AG09319 (cell line): ENCODE results near the gene NME2.

Source experiments
- DNase-seq: peaks from one replicate; pipeline ENCODE4 v3.0.0-alpha.2; 2010; ENCODE audit warnings: low read depth; ENCODE audit errors: extremely low read depth
- CTCF ChIP-seq: IDR thresholded peaks from 2 replicates; pipeline ENCODE4 v1.5.1; 2011; ENCODE audit warnings: low read depth, mild to moderate bottlenecking, inconsistent platforms, low read length, moderate library complexity

NME2 gene

GRCh38 chr17:51154176-51154575, 12.0 kb upstream of the NME2 start:
- no peak for TF ChIP-seq CTCF
- DNase-seq, result no peak

- TF ChIP-seq CTCF, result no peak
- DNase-seq, result no peak
Observed at GRCh38 chr17:51155416-51155815, 10.8 kb upstream of the NME2 start.

GRCh38 chr17:51159604-51160003, 6.6 kb upstream of the NME2 start:
- DNase-seq, result no peak
- TF ChIP-seq CTCF, result no peak

GRCh38 chr17:51161541-51161940, 4.7 kb upstream of the NME2 start:
- DNase-seq, result no peak
- no peak for TF ChIP-seq CTCF

- no peak for DNase-seq
- no peak for TF ChIP-seq CTCF
Observed at GRCh38 chr17:51164911-51165679, 1.1 kb upstream of the NME2 start.

- DNase-seq, result no peak
- no peak for TF ChIP-seq CTCF
Observed at GRCh38 chr17:51165680-51166197, 472 bp upstream of the NME2 start.

GRCh38 chr17:51166987-51167931, 1.0 kb downstream of the NME2 start:
- DNase-seq, result no peak
- peak; percentile 70 for TF ChIP-seq CTCF
